ENCODE data around the gene CDH5. TPM values are rescaled to one million over a fixed set of nuclear protein-coding genes. Genes with fewer than 3 reads are reported as not detected.

CDH5 gene
- total RNA-seq, 4 donors from 2014 or later, result 6.0 to 18.1 (median 6.8) TPM

GRCh38 chr16:66428682-66429251 lies 62.3 kb downstream of the CDH5 start:
- no peaks in the 10 kb centered on the region for H3K36me3 ChIP-seq
- no peak for DNase-seq
- TF ChIP-seq POLR2AphosphoS5 (IDR thresholded peaks at IDR 0.05) (no peak), EP300 (IDR thresholded peaks at IDR 0.05; ENCODE audit: low read depth) (no peak), CTCF (IDR thresholded peaks at IDR 0.05) (no peak), POLR2A (IDR thresholded peaks at IDR 0.05) (no peak)
- WGBS, 2 donors (ENCODE audit: low coverage in 1 of 2), result 30 to 32% methylated on average over 2 to 11 of the region's 11 CpGs
- H3K27me3 ChIP-seq, result peaks cover 87% of the 10 kb centered on the region
- H3K4me3 ChIP-seq, result no peak overlapping the region
- H3K9me3 ChIP-seq, result no peaks in the 10 kb centered on the region
- in situ Hi-C loops (cut with MboI; ENCODE audit: low pct_ligation_motif_present in 1 of 4, low pct_unique_long_range_greater_than_20kb in 1 of 4, low sequenced_read_pairs in 3 of 4), result no loop called here
- peaks cover 9 to 19% (median 18%) of the 10 kb centered on the region in 4 donors for H3K4me1 ChIP-seq
- intact Hi-C loops (cut with DNase I; ENCODE audit: low total_unique reads), result no loop called here
- H3K27ac ChIP-seq, result no peak overlapping the region

GRCh38 chr16:66429290-66429962 lies 62.9 kb downstream of the CDH5 start:
- TF ChIP-seq EP300 (IDR thresholded peaks at IDR 0.05; ENCODE audit: low read depth) (no peak), POLR2AphosphoS5 (IDR thresholded peaks at IDR 0.05) (no peak), CTCF (IDR thresholded peaks at IDR 0.05) (no peak), POLR2A (IDR thresholded peaks at IDR 0.05) (no peak)
- no peak overlapping the region for H3K4me3 ChIP-seq
- in situ Hi-C loops (cut with MboI; ENCODE audit: low pct_ligation_motif_present in 1 of 4, low pct_unique_long_range_greater_than_20kb in 1 of 4, low sequenced_read_pairs in 3 of 4) (no loop called here), intact Hi-C loops (cut with DNase I; ENCODE audit: low total_unique reads) (no loop called here)
- H3K27me3 ChIP-seq, result peaks cover 80% of the 10 kb centered on the region
- H3K36me3 ChIP-seq, result no peaks in the 10 kb centered on the region
- no peak overlapping the region for H3K27ac ChIP-seq
- H3K9me3 ChIP-seq, result no peaks in the 10 kb centered on the region
- no peak for DNase-seq
- 48 to 49% methylated on average over 5 to 9 of the region's 9 CpGs for WGBS, 2 donors (ENCODE audit: low coverage in 1 of 2)
- peaks cover 9 to 19% (median 18%) of the 10 kb centered on the region in 4 donors for H3K4me1 ChIP-seq

GRCh38 chr16:66430214-66430613 lies 63.7 kb downstream of the CDH5 start:
- no peak for DNase-seq
- Histone ChIP-seq H3K27ac (no peak overlapping the region), H3K27me3 (peaks cover 73% of the 10 kb centered on the region), H3K4me3 (no peak overlapping the region), H3K4me1 (peaks cover 9 to 19% (median 18%) of the 10 kb centered on the region in 4 donors), H3K36me3 (no peaks in the 10 kb centered on the region), H3K9me3 (no peaks in the 10 kb centered on the region)
- WGBS, 2 donors (ENCODE audit: low coverage in 1 of 2), result 42 to 73% methylated on average over 3 of the region's 3 CpGs
- intact Hi-C loops (cut with DNase I; ENCODE audit: low total_unique reads), result no loop called here
- in situ Hi-C loops (cut with MboI; ENCODE audit: low pct_ligation_motif_present in 1 of 4, low pct_unique_long_range_greater_than_20kb in 1 of 4, low sequenced_read_pairs in 3 of 4), result no loop called here
- TF ChIP-seq CTCF (IDR thresholded peaks at IDR 0.05) (no peak), POLR2AphosphoS5 (IDR thresholded peaks at IDR 0.05) (no peak), EP300 (IDR thresholded peaks at IDR 0.05; ENCODE audit: low read depth) (no peak), POLR2A (IDR thresholded peaks at IDR 0.05) (no peak)

- H3K4me1 ChIP-seq, result peaks cover 6 to 12% (median 11%) of the 10 kb centered on the region in 4 donors
- intact Hi-C loops (cut with DNase I; ENCODE audit: low total_unique reads), result no loop called here
- no peak for TF ChIP-seq CTCF (IDR thresholded peaks at IDR 0.05)
- no peak overlapping the region for H3K4me3 ChIP-seq
- no peak for DNase-seq
- peaks cover 60% of the 10 kb centered on the region for H3K27me3 ChIP-seq
- 79 to 83% methylated on average over 8 of the region's 8 CpGs for WGBS, 2 donors (ENCODE audit: low coverage in 1 of 2)
- H3K27ac ChIP-seq, result no peak overlapping the region
- no peaks in the 10 kb centered on the region for H3K36me3 ChIP-seq
- in situ Hi-C loops (cut with MboI; ENCODE audit: low pct_ligation_motif_present in 1 of 4, low pct_unique_long_range_greater_than_20kb in 1 of 4, low sequenced_read_pairs in 3 of 4), result no loop called here
- H3K9me3 ChIP-seq, result no peaks in the 10 kb centered on the region
These were observed 65.3 kb downstream of the CDH5 start for GRCh38 chr16:66431760-66432159.

Measured in transverse colon (tissue), 4 donors.